ENCODE results near the gene FAM50A. TPM values are rescaled to one million over a fixed set of nuclear protein-coding genes. Genes with fewer than 3 reads are reported as not detected.

The FAM50A gene
- total and polyA plus RNA-seq, 2 of the 4 experiments (the other 2 are of a cell fraction) = 46.4 to 119 TPM

DNA sequence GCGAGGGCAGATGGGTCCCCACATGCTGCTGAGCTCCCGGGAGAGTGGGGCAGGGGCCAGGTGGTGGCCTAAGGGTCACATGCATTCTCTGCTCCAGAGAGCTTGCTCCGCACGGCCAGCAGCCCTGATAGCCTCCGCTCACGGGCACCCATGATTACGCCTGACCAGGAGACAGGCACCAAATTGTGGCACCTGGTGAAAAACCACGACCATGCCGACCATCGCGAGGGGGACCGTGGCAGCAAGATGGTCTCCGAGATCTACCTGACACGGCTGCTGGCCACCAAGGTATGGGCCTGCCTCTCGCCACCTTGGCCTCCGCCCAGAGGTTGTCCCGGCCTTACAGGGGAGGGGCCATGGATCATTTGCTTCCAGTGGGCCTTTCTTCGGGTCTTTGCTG, 25.9 kb downstream of the FAM50A start:
- no peak overlapping the region for H4K91ac ChIP-seq (ENCODE audit: insufficient read depth, low read depth, low read length)
- no peaks in the 10 kb centered on the region for H3K9me1 ChIP-seq (ENCODE audit: insufficient read depth, low read length)
- no peak overlapping the region for H2BK15ac ChIP-seq (ENCODE audit: low read depth, low read length)
- no peak overlapping the region for H3K4ac ChIP-seq (ENCODE audit: low read depth, low read length)
- BruUV-seq (replicated peaks) = no TSS peak
- H3K23ac ChIP-seq (ENCODE audit: low read depth, low read length) = no peak overlapping the region
- TF ChIP-seq, protein P1, sequence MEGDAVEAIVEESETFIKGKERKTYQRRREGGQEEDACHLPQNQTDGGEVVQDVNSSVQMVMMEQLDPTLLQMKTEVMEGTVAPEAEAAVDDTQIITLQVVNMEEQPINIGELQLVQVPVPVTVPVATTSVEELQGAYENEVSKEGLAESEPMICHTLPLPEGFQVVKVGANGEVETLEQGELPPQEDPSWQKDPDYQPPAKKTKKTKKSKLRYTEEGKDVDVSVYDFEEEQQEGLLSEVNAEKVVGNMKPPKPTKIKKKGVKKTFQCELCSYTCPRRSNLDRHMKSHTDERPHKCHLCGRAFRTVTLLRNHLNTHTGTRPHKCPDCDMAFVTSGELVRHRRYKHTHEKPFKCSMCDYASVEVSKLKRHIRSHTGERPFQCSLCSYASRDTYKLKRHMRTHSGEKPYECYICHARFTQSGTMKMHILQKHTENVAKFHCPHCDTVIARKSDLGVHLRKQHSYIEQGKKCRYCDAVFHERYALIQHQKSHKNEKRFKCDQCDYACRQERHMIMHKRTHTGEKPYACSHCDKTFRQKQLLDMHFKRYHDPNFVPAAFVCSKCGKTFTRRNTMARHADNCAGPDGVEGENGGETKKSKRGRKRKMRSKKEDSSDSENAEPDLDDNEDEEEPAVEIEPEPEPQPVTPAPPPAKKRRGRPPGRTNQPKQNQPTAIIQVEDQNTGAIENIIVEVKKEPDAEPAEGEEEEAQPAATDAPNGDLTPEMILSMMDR (conservative IDR thresholded peaks at IDR 0.05; ENCODE audit: low read depth, low read length) = no peak
- TF ChIP-seq SMC3 (IDR thresholded peaks at IDR 0.05; ENCODE audit: low read depth, low read length) = no peak
- no peak for TF ChIP-seq CEBPB (IDR thresholded peaks at IDR 0.05; ENCODE audit: low read depth, low read length)
- no peak for TF ChIP-seq MAZ (IDR thresholded peaks at IDR 0.05; ENCODE audit: borderline replicate concordance, low read depth, low read length)
- TF ChIP-seq, protein P2, sequence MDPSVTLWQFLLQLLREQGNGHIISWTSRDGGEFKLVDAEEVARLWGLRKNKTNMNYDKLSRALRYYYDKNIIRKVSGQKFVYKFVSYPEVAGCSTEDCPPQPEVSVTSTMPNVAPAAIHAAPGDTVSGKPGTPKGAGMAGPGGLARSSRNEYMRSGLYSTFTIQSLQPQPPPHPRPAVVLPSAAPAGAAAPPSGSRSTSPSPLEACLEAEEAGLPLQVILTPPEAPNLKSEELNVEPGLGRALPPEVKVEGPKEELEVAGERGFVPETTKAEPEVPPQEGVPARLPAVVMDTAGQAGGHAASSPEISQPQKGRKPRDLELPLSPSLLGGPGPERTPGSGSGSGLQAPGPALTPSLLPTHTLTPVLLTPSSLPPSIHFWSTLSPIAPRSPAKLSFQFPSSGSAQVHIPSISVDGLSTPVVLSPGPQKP (IDR thresholded peaks at IDR 0.05; ENCODE audit: borderline replicate concordance, low read depth, low read length) = no peak
- no peak for TF ChIP-seq RAD21 (IDR thresholded peaks at IDR 0.05; ENCODE audit: low read length)
- no peak for TF ChIP-seq RFX5 (IDR thresholded peaks at IDR 0.05; ENCODE audit: low read depth, low read length)
- no peak for TF ChIP-seq MAFK (IDR thresholded peaks at IDR 0.05; ENCODE audit: low read depth, low read length)
- no peak for TF ChIP-seq BHLHE40 (IDR thresholded peaks at IDR 0.05; ENCODE audit: low read depth, low read length)
- no peak for TF ChIP-seq MXI1 (IDR thresholded peaks at IDR 0.05; ENCODE audit: borderline replicate concordance, low read depth, low read length)
- TF ChIP-seq FOS (IDR thresholded peaks at IDR 0.05; ENCODE audit: low read depth, low read length) = no peak
- no peak for TF ChIP-seq CHD1 (IDR thresholded peaks at IDR 0.05; ENCODE audit: low read depth, low read length)
- TF ChIP-seq NFE2L2 (IDR thresholded peaks at IDR 0.05; ENCODE audit: low read depth, low read length) = no peak
- TF ChIP-seq RCOR1 (IDR thresholded peaks at IDR 0.05; ENCODE audit: insufficient replicate concordance, low read length) = no peak
- no peak for TF ChIP-seq POLR2A (IDR thresholded peaks at IDR 0.05; ENCODE audit: low read depth, low read length)
- TF ChIP-seq USF2 (IDR thresholded peaks at IDR 0.05; ENCODE audit: low read depth, low read length) = no peak
- no peak overlapping the region for H2AK5ac ChIP-seq (ENCODE audit: low read depth, low read length)
- WGBS, 2 experiments (ENCODE audit: extremely low coverage in 2 of 2, insufficient read length in 1 of 2) = 81% methylated on average over 8 of the region's 18 CpGs; no CpG with 5 or more reads in 1 of the 2 experiments
- peaks cover 2% of the 10 kb centered on the region; the same call in 1 of the 2 replicates for H3K9me3 ChIP-seq (ENCODE audit: control insufficient read depth, insufficient read depth, low read length)
- H3K27me3 ChIP-seq (ENCODE audit: control insufficient read depth, insufficient read depth, low read length) = no peaks in the 10 kb centered on the region
- no peak overlapping the region for H4K8ac ChIP-seq (ENCODE audit: low read depth in 2 of 2, low read length in 2 of 2)
- no peak overlapping the region for H3K4me2 ChIP-seq (ENCODE audit: low read depth, low read length)
- H3K4me1 ChIP-seq (ENCODE audit: control insufficient read depth, insufficient read depth, low read length) = no peaks in the 10 kb centered on the region
- ChIA-PET POLR2A (ENCODE audit: unreplicated experiment) (no interaction called here), CTCF (no interaction called here)
- H3K4me3 ChIP-seq (ENCODE audit: insufficient read depth, low read depth, low read length) = no peak overlapping the region
- H3K14ac ChIP-seq (replicated peaks; ENCODE audit: low read depth, low read length) = no peak overlapping the region
- dilution Hi-C loops (cut with HindIII; ENCODE audit: low sequenced_read_pairs, unreplicated experiment) (no loop called here), intact Hi-C loops (cut with micrococcal nuclease) (no loop called here), in situ Hi-C loops (cut with MboI; ENCODE audit: low sequenced_read_pairs) (no loop called here)
- H3K36me3 ChIP-seq (ENCODE audit: control insufficient read depth, insufficient read depth, low read length) = peaks cover 69% of the 10 kb centered on the region
- no peak overlapping the region for H3K9ac ChIP-seq (ENCODE audit: low read depth, low read length)
- no peaks in the 10 kb centered on the region; the same call in 1 of the 2 replicates for H4K20me1 ChIP-seq (ENCODE audit: insufficient read depth, low read length)
- ATAC-seq (ENCODE audit: low read depth) (no peak), DNase-seq (no peak)
- no peak overlapping the region for H2BK20ac ChIP-seq (ENCODE audit: low read depth, low read length)
- no peak overlapping the region for H3K18ac ChIP-seq (ENCODE audit: low read depth, low read length)
- no peak overlapping the region for H2BK120ac ChIP-seq (ENCODE audit: low read depth, low read length)
- peak overlapping the region; percentile 72 for H2AK9ac ChIP-seq (replicated peaks; ENCODE audit: low read depth, low read length, poor library complexity)
- no peak overlapping the region for H2BK5ac ChIP-seq (ENCODE audit: low read depth, low read length, poor library complexity, severe bottlenecking)
- no peaks in the 10 kb centered on the region for H3K79me1 ChIP-seq (ENCODE audit: low read depth in 1 of 2, low read length in 2 of 2)
- peak overlapping the region; percentile 6 for H2AFZ ChIP-seq (replicated peaks; ENCODE audit: low read length, poor library complexity)
- no peak overlapping the region for H3K27ac ChIP-seq (ENCODE audit: insufficient read depth, low read length)
- H4K5ac ChIP-seq (ENCODE audit: low read depth, low read length) = no peak overlapping the region
- H3K56ac ChIP-seq (ENCODE audit: extremely low read depth, insufficient read depth, low read length) = no peak overlapping the region
